SJSA1 (cell line): ENCODE data around the gene FANCF. TPM values are rescaled to one million over a fixed set of nuclear protein-coding genes. Genes with fewer than 3 reads are reported as not detected.
A peak's percentile ranks its signal among the peaks of the same experiment; 100 is the strongest.
"Not testable (repeated sequence)": the region's sequence is repeated elsewhere in the genome, so short reads cannot be mapped to it uniquely, and the experiment has no call there.

Source experiments
- DNase-seq, 2 experiments: peaks; one replicate each; pipeline ENCODE4 v3.0.0-alpha.2; 2015 to 2020; ENCODE audit warnings: low spot score in 2 of 2, low read depth in 1 of 2
- H3K27ac ChIP-seq: fragments of 250-450 bp; sonication (Bioruptor Pico); 2 replicates; pipeline ENCODE4 v1.5.1; 2020; ENCODE audit warnings: mild to moderate bottlenecking, moderate library complexity
- H3K27me3 ChIP-seq: fragments of 250-450 bp; sonication (Bioruptor Pico); replicated peaks from 2 replicates; pipeline ENCODE4 v1.5.1; 2020; ENCODE audit warnings: mild to moderate bottlenecking, moderate library complexity
- H3K36me3 ChIP-seq: fragments of 250-450 bp; sonication (Bioruptor Pico); 2 replicates; pipeline ENCODE4 v1.5.1; 2020; ENCODE audit warnings: mild to moderate bottlenecking
- H3K4me1 ChIP-seq: fragments of 250-450 bp; sonication (Bioruptor Pico); replicated peaks from 2 replicates; pipeline ENCODE4 v1.6.1; 2021; ENCODE audit warnings: mild to moderate bottlenecking
- H3K4me3 ChIP-seq: fragments of 250-450 bp; sonication (Bioruptor Pico); 2 replicates; pipeline ENCODE4 v1.5.1; 2020; ENCODE audit warnings: mild to moderate bottlenecking
- H3K9me3 ChIP-seq: fragments of 250-450 bp; sonication (Bioruptor Pico); replicated peaks from 2 replicates; pipeline ENCODE4 v1.5.1; 2020; ENCODE audit warnings: mild to moderate bottlenecking
- total RNA-seq: library from RNA; depleted of rRNA; stranded (reverse); fragments of >200 nt; shearing (Covaris generic); gene quantifications from 2 replicates; pipeline ENCODE4 v1.2.3, GENCODE V29; 2014; rRNA removed

The FANCF gene, protein sequence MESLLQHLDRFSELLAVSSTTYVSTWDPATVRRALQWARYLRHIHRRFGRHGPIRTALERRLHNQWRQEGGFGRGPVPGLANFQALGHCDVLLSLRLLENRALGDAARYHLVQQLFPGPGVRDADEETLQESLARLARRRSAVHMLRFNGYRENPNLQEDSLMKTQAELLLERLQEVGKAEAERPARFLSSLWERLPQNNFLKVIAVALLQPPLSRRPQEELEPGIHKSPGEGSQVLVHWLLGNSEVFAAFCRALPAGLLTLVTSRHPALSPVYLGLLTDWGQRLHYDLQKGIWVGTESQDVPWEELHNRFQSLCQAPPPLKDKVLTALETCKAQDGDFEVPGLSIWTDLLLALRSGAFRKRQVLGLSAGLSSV
- 8.1 and 9.7 TPM in 2 replicates for total RNA-seq

DNA sequence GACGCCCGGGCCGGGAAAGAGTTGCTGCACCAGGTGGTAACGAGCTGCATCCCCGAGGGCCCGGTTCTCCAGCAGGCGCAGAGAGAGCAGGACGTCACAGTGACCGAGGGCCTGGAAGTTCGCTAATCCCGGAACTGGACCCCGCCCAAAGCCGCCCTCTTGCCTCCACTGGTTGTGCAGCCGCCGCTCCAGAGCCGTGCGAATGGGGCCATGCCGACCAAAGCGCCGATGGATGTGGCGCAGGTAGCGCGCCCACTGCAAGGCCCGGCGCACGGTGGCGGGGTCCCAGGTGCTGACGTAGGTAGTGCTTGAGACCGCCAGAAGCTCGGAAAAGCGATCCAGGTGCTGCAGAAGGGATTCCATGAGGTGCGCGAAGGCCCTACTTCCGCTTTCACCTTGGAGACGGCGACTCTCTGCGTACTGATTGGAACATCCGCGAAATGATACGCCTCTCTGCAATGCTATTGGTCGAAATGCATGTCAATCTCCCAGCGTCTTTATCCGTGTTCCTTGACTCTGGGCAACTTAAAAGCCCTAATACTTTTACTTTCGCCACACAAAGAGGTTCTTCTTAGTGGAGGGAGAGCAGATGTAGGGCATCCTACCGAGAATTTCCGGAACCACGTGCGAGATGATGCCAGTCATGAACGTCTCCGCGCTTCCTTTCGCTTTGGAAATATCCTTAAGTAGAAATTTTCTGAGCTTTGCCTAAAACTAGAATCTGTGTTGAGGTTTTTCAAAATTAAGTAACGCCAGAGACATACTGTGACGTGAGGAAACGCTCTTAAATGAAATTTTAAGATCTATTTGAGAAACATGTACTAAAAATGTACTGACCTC is at the start of gene FANCF:
TSS of gene FANCF (minus strand) at position 376 of the 840 bp plus-strand sequence. CDS start at position 363, 13 bp downstream.
- peaks cover 12% of the 10 kb centered on the region for H3K4me1 ChIP-seq
- H3K27ac ChIP-seq: peak within 1 kb of the TSS; percentile 76
- H3K9me3 ChIP-seq: no peaks in the 10 kb centered on the region
- DNase-seq: peak; percentile 93 to 97
- H3K4me3 ChIP-seq: peak within 1 kb of the TSS; percentile 74
- no peaks in the 10 kb centered on the region for H3K27me3 ChIP-seq
- no peaks in the 10 kb centered on the region; the same call in 1 of the 2 replicates for H3K36me3 ChIP-seq

- no peaks in the 10 kb centered on the region for H3K9me3 ChIP-seq
- DNase-seq: no peak
- H3K27me3 ChIP-seq: peaks cover 15% of the 10 kb centered on the region
- no peaks in the 10 kb centered on the region for H3K36me3 ChIP-seq
- no peak overlapping the region for H3K4me3 ChIP-seq
- H3K4me1 ChIP-seq: no peaks in the 10 kb centered on the region
- H3K27ac ChIP-seq: no peak overlapping the region
Measured at GRCh38 chr11:22674470-22675439, 49.1 kb upstream of the FANCF start.

GRCh38 chr11:22671751-22672150 is 46.1 kb upstream of the FANCF start:
- Histone ChIP-seq H3K9me3 (no peaks in the 10 kb centered on the region), H3K4me1 (no peaks in the 10 kb centered on the region), H3K27ac (no peak overlapping the region), H3K36me3 (no peaks in the 10 kb centered on the region), H3K27me3 (peaks cover 36% of the 10 kb centered on the region), H3K4me3 (no peak overlapping the region)
- no peak for DNase-seq

DNA sequence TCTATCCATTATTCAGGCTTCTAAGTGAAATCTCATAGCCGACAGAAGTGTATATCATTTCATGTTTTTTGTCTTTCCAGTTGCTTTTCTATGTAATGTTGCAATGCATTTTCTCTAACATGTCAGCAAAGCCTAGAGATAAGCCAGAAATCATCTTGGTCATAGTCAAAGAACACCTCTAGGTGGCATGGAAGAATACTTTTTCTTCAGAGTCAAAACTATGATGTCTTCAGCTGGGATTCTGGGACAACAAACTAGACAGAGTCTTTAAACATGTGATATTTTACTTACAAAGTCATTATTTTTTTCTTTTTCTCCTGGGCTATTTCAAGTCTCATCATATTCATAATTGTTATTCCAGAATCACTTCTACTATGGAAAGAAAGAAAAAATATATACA is 45.2 kb upstream of the FANCF start:
- H3K9me3 ChIP-seq: no peaks in the 10 kb centered on the region
- H3K4me3 ChIP-seq: no peak overlapping the region
- H3K36me3 ChIP-seq: no peaks in the 10 kb centered on the region
- no peak overlapping the region for H3K27ac ChIP-seq
- peak in 1 of 2 experiments; percentile 4 for DNase-seq
- H3K4me1 ChIP-seq: no peaks in the 10 kb centered on the region
- H3K27me3 ChIP-seq: peaks cover 45% of the 10 kb centered on the region

DNA sequence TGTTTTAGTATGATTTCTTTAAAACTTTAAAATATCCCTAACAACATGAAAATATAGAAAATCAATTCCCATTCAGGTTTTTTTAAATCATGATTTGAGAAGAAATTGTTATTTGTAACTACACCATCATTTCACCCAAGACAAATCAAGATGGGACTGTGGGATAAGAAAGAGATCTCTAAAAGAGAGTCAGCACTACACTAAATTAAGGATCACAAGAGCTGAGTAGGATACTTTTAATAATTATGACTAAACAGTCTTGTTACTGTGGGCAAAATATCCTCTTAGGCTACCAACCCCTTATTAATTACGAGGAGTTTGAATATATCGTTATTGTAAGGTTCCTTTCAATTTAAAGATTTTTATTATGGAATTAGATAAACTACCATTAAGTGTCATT is 43.7 kb upstream of the FANCF start:
- Histone ChIP-seq H3K9me3 (no peaks in the 10 kb centered on the region), H3K27me3 (peaks cover 52% of the 10 kb centered on the region), H3K36me3 (no peaks in the 10 kb centered on the region), H3K27ac (no peak overlapping the region), H3K4me3 (no peak overlapping the region), H3K4me1 (no peaks in the 10 kb centered on the region)
- no peak for DNase-seq

GRCh38 chr11:22668005-22668796 is 42.6 kb upstream of the FANCF start:
- Histone ChIP-seq H3K4me1 (no peaks in the 10 kb centered on the region), H3K36me3 (no peaks in the 10 kb centered on the region), H3K4me3 (no peak overlapping the region), H3K9me3 (no peaks in the 10 kb centered on the region), H3K27ac (no peak overlapping the region), H3K27me3 (peaks cover 52% of the 10 kb centered on the region)
- no peak for DNase-seq

- Histone ChIP-seq H3K4me1 (no peaks in the 10 kb centered on the region), H3K36me3 (no peaks in the 10 kb centered on the region), H3K27me3 (peaks cover 57% of the 10 kb centered on the region), H3K27ac (no peak overlapping the region), H3K4me3 (no peak overlapping the region), H3K9me3 (no peaks in the 10 kb centered on the region)
- peak in 1 of 2 experiments; percentile 4 for DNase-seq
Measured at GRCh38 chr11:22666688-22667439, 41.2 kb upstream of the FANCF start.

DNA sequence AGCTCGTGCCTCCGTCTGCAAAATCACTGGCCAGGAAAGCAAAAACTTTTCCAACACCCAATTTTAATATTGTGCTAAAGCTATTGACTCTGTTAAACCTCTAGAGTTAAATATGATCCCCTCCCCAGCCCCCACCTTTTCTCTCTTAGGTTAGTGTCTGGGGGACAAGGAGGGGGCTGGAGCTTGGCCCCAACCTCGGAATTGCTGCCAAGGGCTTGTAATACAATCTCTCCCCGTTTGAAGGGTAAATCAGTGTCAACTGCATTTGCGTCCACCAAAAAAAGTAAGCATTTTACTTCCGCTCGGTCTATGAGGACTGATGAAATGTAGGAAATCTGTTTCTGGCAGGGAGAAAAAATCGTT is 40.7 kb upstream of the FANCF start, which contains the start of gene GAS2:
TSS of gene GAS2 (plus strand) at position 287 of the 363 bp plus-strand sequence. CDS start 8,259 bp downstream, outside the sequence.
- H3K27me3 ChIP-seq: peaks cover 57% of the 10 kb centered on the region
- peak in 1 of 2 experiments; percentile 9 for DNase-seq
- H3K36me3 ChIP-seq: no peaks in the 10 kb centered on the region
- H3K4me3 ChIP-seq: no peak within 1 kb of the TSS
- H3K27ac ChIP-seq: no peak within 1 kb of the TSS
- no peaks in the 10 kb centered on the region for H3K9me3 ChIP-seq
- no peaks in the 10 kb centered on the region for H3K4me1 ChIP-seq

- H3K27ac ChIP-seq: no peak overlapping the region
- peaks cover 6% of the 10 kb centered on the region for H3K27me3 ChIP-seq
- H3K36me3 ChIP-seq: no peaks in the 10 kb centered on the region
- no peaks in the 10 kb centered on the region for H3K9me3 ChIP-seq
- DNase-seq: no peak
- no peaks in the 10 kb centered on the region for H3K4me1 ChIP-seq
- H3K4me3 ChIP-seq: no peak overlapping the region
Measured at GRCh38 chr11:22659783-22660182, 34.2 kb upstream of the FANCF start.

GRCh38 chr11:22657101-22657694 is 31.6 kb upstream of the FANCF start:
- peaks cover 5% of the 10 kb centered on the region for H3K27me3 ChIP-seq
- H3K27ac ChIP-seq: no peak overlapping the region
- no peaks in the 10 kb centered on the region for H3K36me3 ChIP-seq
- no peak for DNase-seq
- no peaks in the 10 kb centered on the region for H3K9me3 ChIP-seq
- H3K4me3 ChIP-seq: no peak overlapping the region
- H3K4me1 ChIP-seq: no peaks in the 10 kb centered on the region

- Histone ChIP-seq H3K4me1 (no peaks in the 10 kb centered on the region), H3K9me3 (no peaks in the 10 kb centered on the region), H3K36me3 (no peaks in the 10 kb centered on the region), H3K27ac (no peak overlapping the region), H3K4me3 (no peak overlapping the region), H3K27me3 (no peaks in the 10 kb centered on the region)
- no peak for DNase-seq
Measured at GRCh38 chr11:22656130-22656529, 30.5 kb upstream of the FANCF start.

DNA sequence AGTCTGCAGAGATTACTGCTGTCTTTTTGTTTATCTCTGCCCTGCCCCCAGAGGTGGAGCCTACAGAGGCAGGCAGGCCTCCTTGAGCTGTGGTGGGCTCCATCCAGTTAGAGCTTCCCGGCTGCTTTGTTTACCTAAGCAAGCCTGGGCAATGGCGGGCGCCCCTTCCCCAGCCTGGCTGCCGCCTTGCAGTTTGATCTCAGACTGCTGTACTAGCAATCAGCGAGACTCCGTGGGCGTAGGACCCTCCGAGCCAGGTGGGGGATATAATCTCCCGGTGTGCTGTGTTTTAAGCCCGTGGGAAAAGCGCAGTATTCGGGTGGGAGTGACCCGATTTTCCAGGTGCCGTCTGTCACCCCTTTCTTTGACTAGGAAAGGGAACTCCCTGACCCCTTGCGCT is 26.7 kb upstream of the FANCF start:
- not testable (repeated sequence) for H3K4me1 ChIP-seq, H3K9me3 ChIP-seq, H3K27me3 ChIP-seq, H3K36me3 ChIP-seq, H3K4me3 ChIP-seq, DNase-seq, H3K27ac ChIP-seq
